CD14-positive monocyte (primary cell): Measurements from ENCODE around the gene GFPT2. TPM values are rescaled to one million over a fixed set of nuclear protein-coding genes. Genes with fewer than 3 reads are reported as not detected.

Experiments used
- DNase-seq, 3 donors: peaks; one replicate each; pipeline ENCODE4 v3.0.0-alpha.2; 2011 to 2022
- H2AFZ ChIP-seq: 2 replicates; pipeline ENCODE4 v1.6.0; 2012; ENCODE audit warnings: mild to moderate bottlenecking, low read depth, low read length, inconsistent platforms; ENCODE audit not compliant: insufficient read depth, poor library complexity, severe bottlenecking
- H3K27ac ChIP-seq, 2 donors: 1 replicate in 1 of 2; 2 replicates in 1 of 2; pipeline ENCODE4 v1.5.1; 2012 to 2013; ENCODE audit warnings: low read length in 2 of 2, control low read depth in 1 of 2, inconsistent platforms in 1 of 2, low read depth in 1 of 2, mild to moderate bottlenecking in 1 of 2
- H3K27me3 ChIP-seq, 2 donors: one replicate each; pipeline versions ENCODE4 v1.6.0 to v1.6.1; 2011 to 2013; ENCODE audit warnings: low read length in 2 of 2; ENCODE audit not compliant: control insufficient read depth in 2 of 2, insufficient read depth in 2 of 2
- H3K36me3 ChIP-seq, 2 donors: replicated peaks in 1 of 2; 1 replicate in 1 of 2; 2 replicates in 1 of 2; pipeline versions ENCODE4 v1.5.1 to v1.6.1; 2012 to 2013; ENCODE audit warnings: low read length in 2 of 2, control low read depth in 1 of 2, inconsistent platforms in 1 of 2, mild to moderate bottlenecking in 1 of 2; ENCODE audit not compliant: insufficient read depth in 2 of 2, control insufficient read depth in 1 of 2
- H3K4me1 ChIP-seq, 2 donors: 1 replicate in 1 of 2; 2 replicates in 1 of 2; pipeline versions ENCODE4 v1.5.1 to v1.6.1; 2012 to 2013; ENCODE audit warnings: low read length in 2 of 2, control low read depth in 1 of 2, inconsistent platforms in 1 of 2, mild to moderate bottlenecking in 1 of 2, moderate library complexity in 1 of 2; ENCODE audit not compliant: insufficient read depth in 2 of 2, control insufficient read depth in 1 of 2
- H3K4me2 ChIP-seq: replicated peaks from 2 replicates; pipeline ENCODE3; 2012; ENCODE audit warnings: low read length, moderate library complexity, mild to moderate bottlenecking; ENCODE audit not compliant: poor library complexity, severe bottlenecking; ENCODE audit errors: extremely low read depth
- H3K4me3 ChIP-seq, 3 experiments: fragments of 200-600 bp in 1 of 3; sonication (generic) in 1 of 3; replicated peaks in 1 of 3; 1 replicate in 2 of 3; 2 replicates in 1 of 3; pipeline ENCODE4 v1.5.1; 2011 to 2013; ENCODE audit warnings: low read length in 3 of 3, mild to moderate bottlenecking in 3 of 3, control low read depth in 2 of 3, low read depth in 2 of 3, inconsistent platforms in 1 of 3, moderate library complexity in 1 of 3
- H3K79me2 ChIP-seq: 2 replicates; pipeline ENCODE4 v1.6.0; 2012; ENCODE audit warnings: mild to moderate bottlenecking, control low read depth, inconsistent platforms, low read length, moderate library complexity; ENCODE audit not compliant: insufficient read depth
- H3K9ac ChIP-seq: 2 replicates; pipeline ENCODE4 v1.6.0; 2017; ENCODE audit warnings: low read length, mild to moderate bottlenecking; ENCODE audit not compliant: insufficient read depth, poor library complexity, severe bottlenecking
- H3K9me3 ChIP-seq, 2 donors: replicated peaks in 1 of 2; 1 replicate in 1 of 2; 2 replicates in 1 of 2; pipeline versions ENCODE4 v1.5.1 to v1.6.1; 2012 to 2013; ENCODE audit warnings: low read length in 2 of 2, control low read depth in 1 of 2; ENCODE audit not compliant: control insufficient read depth in 1 of 2, insufficient read depth in 1 of 2
- H4K20me1 ChIP-seq: 2 replicates; pipeline ENCODE4 v1.6.0; 2012; ENCODE audit warnings: mild to moderate bottlenecking, low read length, control low read depth, moderate library complexity; ENCODE audit not compliant: insufficient read depth
- H3K27ac Mint-ChIP-seq, 7 donors: one replicate each; pipeline ENCODE4 v1.8.0; 2020; ENCODE audit warnings: mild to moderate bottlenecking in 7 of 7, mixed read lengths in 7 of 7, moderate library complexity in 6 of 7, inconsistent platforms in 2 of 7
- H3K27me3 Mint-ChIP-seq, 3 donors: one replicate each; pipeline ENCODE4 v1.8.0; 2021 to 2022; ENCODE audit warnings: low read depth in 3 of 3, mild to moderate bottlenecking in 3 of 3, mixed read lengths in 3 of 3, moderate library complexity in 3 of 3, inconsistent platforms in 1 of 3
- H3K36me3 Mint-ChIP-seq, 2 donors: one replicate each; pipeline ENCODE4 v1.8.0; 2020; ENCODE audit warnings: mixed read lengths in 2 of 2, inconsistent platforms in 1 of 2, mild to moderate bottlenecking in 1 of 2
- H3K4me1 Mint-ChIP-seq: one replicate; pipeline ENCODE4 v1.8.0; 2020; ENCODE audit warnings: mild to moderate bottlenecking, mixed read lengths
- H3K4me3 Mint-ChIP-seq, 2 donors: one replicate each; pipeline ENCODE4 v1.8.0; 2020; ENCODE audit warnings: mild to moderate bottlenecking in 2 of 2, mixed read lengths in 2 of 2, moderate library complexity in 1 of 2
- H3K9me3 Mint-ChIP-seq, 7 donors: one replicate each; pipeline ENCODE4 v1.8.0; 2020 to 2022; ENCODE audit warnings: mixed read lengths in 7 of 7, mild to moderate bottlenecking in 6 of 7, moderate library complexity in 6 of 7, inconsistent platforms in 2 of 7
- WGBS: methylation state at CpG from one replicate; pipeline ENCODE4 v1.1.5; 2013; ENCODE audit warnings: missing lambda C conversion rate; ENCODE audit not compliant: insufficient coverage; 5-methylcytosine and 5-hydroxymethylcytosine counted together
- intact Hi-C, 2 donors: fragments of 100-400 bp; cut with micrococcal nuclease; formaldehyde crosslinking; loops; one replicate each; pipeline versions ENCODE4 v1.15.0 to v1.15.1; 2023
- polyA plus RNA-seq, 3 donors: library from polyadenylated mRNA; depleted of rRNA in 1 of 3; unstranded in 2 of 3; stranded (reverse) in 1 of 3; fragments of 300-500 nt in 2 of 3; fragments of >200 nt in 1 of 3; fragmentation: Illumina TruSeq in 2 of 3; gene quantifications; 1 replicate in 2 of 3; 2 replicates in 1 of 3; pipeline ENCODE4 v1.2.3, GENCODE V29; 2012 to 2021
- TF ChIP-seq, protein P1 (sequence below): fragments of 200-600 bp; IDR thresholded peaks from one replicate; pipeline ENCODE4 v1.8.0; 2022; ENCODE audit warnings: antibody characterized with exemption, mild to moderate bottlenecking

The GFPT2 gene
- polyA plus RNA-seq, 3 donors = not detected

- DNase-seq = no peak
- peak overlapping the region in 1 of 7 donors; percentile 7 for H3K27ac Mint-ChIP-seq
- 96% methylated on average over 10 of the region's 10 CpGs for WGBS
Measured at GRCh38 chr5:180326989-180327565, 26.1 kb downstream of the GFPT2 start.

DNA sequence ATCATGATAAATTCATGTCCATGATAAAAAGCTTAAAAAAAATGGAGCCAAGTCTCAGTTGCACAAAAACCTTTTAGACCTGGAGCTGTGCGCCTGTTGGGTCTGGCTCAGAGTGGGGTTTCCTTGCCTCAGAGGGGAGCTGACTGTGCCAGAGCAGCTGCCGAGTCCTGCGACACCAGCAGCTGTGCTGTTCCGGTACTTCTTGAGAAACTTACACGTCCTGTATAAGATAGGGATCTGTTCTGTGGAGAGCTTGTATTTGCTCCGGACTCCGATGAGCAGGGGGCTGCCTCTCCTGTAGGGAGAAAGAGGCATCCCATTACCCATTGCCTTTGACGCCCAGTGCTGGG is 28.6 kb downstream of the GFPT2 start:
- H3K27ac Mint-ChIP-seq = no peak overlapping the region
- H3K4me3 ChIP-seq = no peak overlapping the region
- TF ChIP-seq, protein P1, sequence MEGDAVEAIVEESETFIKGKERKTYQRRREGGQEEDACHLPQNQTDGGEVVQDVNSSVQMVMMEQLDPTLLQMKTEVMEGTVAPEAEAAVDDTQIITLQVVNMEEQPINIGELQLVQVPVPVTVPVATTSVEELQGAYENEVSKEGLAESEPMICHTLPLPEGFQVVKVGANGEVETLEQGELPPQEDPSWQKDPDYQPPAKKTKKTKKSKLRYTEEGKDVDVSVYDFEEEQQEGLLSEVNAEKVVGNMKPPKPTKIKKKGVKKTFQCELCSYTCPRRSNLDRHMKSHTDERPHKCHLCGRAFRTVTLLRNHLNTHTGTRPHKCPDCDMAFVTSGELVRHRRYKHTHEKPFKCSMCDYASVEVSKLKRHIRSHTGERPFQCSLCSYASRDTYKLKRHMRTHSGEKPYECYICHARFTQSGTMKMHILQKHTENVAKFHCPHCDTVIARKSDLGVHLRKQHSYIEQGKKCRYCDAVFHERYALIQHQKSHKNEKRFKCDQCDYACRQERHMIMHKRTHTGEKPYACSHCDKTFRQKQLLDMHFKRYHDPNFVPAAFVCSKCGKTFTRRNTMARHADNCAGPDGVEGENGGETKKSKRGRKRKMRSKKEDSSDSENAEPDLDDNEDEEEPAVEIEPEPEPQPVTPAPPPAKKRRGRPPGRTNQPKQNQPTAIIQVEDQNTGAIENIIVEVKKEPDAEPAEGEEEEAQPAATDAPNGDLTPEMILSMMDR = no peak
- H3K27me3 ChIP-seq = peaks cover 0 to 1% of the 10 kb centered on the region in 2 donors
- intact Hi-C loops = no loop called here
- DNase-seq = no peak
- peaks cover 1 to 10% (median 4%) of the 10 kb centered on the region in 3 donors for H3K27me3 Mint-ChIP-seq
- H3K36me3 Mint-ChIP-seq = no peaks in the 10 kb centered on the region
- peaks cover 0 to 2% (median 0%) of the 10 kb centered on the region in 7 donors for H3K9me3 Mint-ChIP-seq
- H3K9me3 ChIP-seq = no peaks in the 10 kb centered on the region
- H3K27ac ChIP-seq = no peak overlapping the region
- H2AFZ ChIP-seq = no peak overlapping the region
- no peaks in the 10 kb centered on the region for H3K79me2 ChIP-seq
- no peaks in the 10 kb centered on the region for H3K4me1 Mint-ChIP-seq
- no peaks in the 10 kb centered on the region for H3K4me1 ChIP-seq
- H3K4me2 ChIP-seq = no peak overlapping the region
- no peaks in the 10 kb centered on the region for H3K36me3 ChIP-seq
- 97% methylated on average over 7 of the region's 8 CpGs for WGBS
- no peak overlapping the region for H3K9ac ChIP-seq
- peak overlapping the region in 1 of 2 donors; percentile 26 for H3K4me3 Mint-ChIP-seq
- H4K20me1 ChIP-seq = no peaks in the 10 kb centered on the region

More at GRCh38 chr5:180326989-180327565, 26.1 kb downstream of the GFPT2 start:
- H3K36me3 Mint-ChIP-seq = no peaks in the 10 kb centered on the region
- H3K4me3 Mint-ChIP-seq = no peak overlapping the region
- Histone ChIP-seq H2AFZ (no peak overlapping the region), H3K9me3 (no peaks in the 10 kb centered on the region), H3K4me3 (no peak overlapping the region), H3K9ac (no peak overlapping the region), H3K27me3 (peaks cover 0 to 2% of the 10 kb centered on the region in 2 donors), H3K4me1 (no peaks in the 10 kb centered on the region), H3K4me2 (no peak overlapping the region), H3K36me3 (no peaks in the 10 kb centered on the region), H4K20me1 (no peaks in the 10 kb centered on the region), H3K27ac (no peak overlapping the region), H3K79me2 (no peaks in the 10 kb centered on the region)
- intact Hi-C loops = loop anchor here (5.0 kb wide), 2 partner anchors 120 to 200 kb away; partner anchors contain the start of gene RASGEF1C (in 1 of the 2)
- H3K27me3 Mint-ChIP-seq = peaks cover 11 to 27% (median 14%) of the 10 kb centered on the region in 3 donors
- peaks cover 0 to 2% (median 0%) of the 10 kb centered on the region in 7 donors for H3K9me3 Mint-ChIP-seq
- H3K4me1 Mint-ChIP-seq = no peaks in the 10 kb centered on the region
- TF ChIP-seq, protein P1 = no peak
